Testis (tissue), 2 donors: ENCODE results near the gene MS4A6A.

Experiments used
- CTCF ChIP-seq, 3 experiments: fragments of 450-650 bp in 2 of 3; fragments of 200-600 bp in 1 of 3; sonication (generic) in 1 of 3; IDR thresholded peaks; one replicate each; pipeline ENCODE4 v1.5.1; 2016 to 2019; ENCODE audit warnings: antibody characterized with exemption in 3 of 3, mild to moderate bottlenecking in 2 of 3, moderate library complexity in 1 of 3
- POLR2A ChIP-seq: fragments of 450-650 bp; IDR thresholded peaks from one replicate; pipeline ENCODE4 v1.6.1; 2017; ENCODE audit warnings: antibody characterized with exemption, mild to moderate bottlenecking, moderate library complexity

DNA sequence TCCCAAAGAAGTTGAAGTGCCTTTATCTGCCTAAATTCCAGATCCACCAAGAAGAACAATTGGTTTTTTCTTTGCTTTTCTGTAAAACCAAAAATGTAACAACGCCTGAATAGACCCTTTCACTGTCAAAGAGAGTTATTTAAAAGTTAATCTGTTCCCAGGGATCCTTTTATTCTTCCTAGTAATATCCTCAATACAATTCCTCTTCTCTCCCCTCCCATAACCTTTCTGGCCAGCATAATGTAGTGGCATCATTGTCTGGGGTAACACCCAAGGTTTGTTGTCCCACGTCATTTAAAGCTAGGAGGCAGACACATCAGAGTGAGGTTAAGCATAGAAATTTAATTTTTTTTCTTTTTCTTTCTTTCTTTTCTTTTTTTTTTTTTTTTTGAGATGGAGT, 54.5 kb downstream of the MS4A6A start:
- no peak for TF ChIP-seq CTCF (IDR thresholded peaks at IDR 0.05)
- TF ChIP-seq POLR2A = no peak
